ENCODE results near the gene DHX38. TPM values are rescaled to one million over a fixed set of nuclear protein-coding genes. Genes with fewer than 3 reads are reported as not detected.

The DHX38 gene
- total RNA-seq, 1 donor from 2014 or later: 86.3 TPM

- Mint-ChIP-seq H3K36me3 (ENCODE audit: low read depth) (no peaks in the 10 kb centered on the region), H3K27ac (no peak overlapping the region), H3K4me1 (ENCODE audit: low read depth) (peaks cover 2% of the 10 kb centered on the region), H3K4me3 (ENCODE audit: low read depth) (no peak overlapping the region), H3K9me3 (no peaks in the 10 kb centered on the region), H3K27me3 (ENCODE audit: low read depth) (peaks cover 4% of the 10 kb centered on the region)
- intact Hi-C loops (cut with micrococcal nuclease): no loop called here
- no peak for DNase-seq (ENCODE audit: low spot score)
Observed at GRCh38 chr16:72129976-72130656, 36.5 kb downstream of the DHX38 start.

GRCh38 chr16:72131036-72131435 is 37.4 kb downstream of the DHX38 start:
- Mint-ChIP-seq H3K27ac (no peak overlapping the region), H3K9me3 (no peaks in the 10 kb centered on the region), H3K4me3 (ENCODE audit: low read depth) (no peak overlapping the region), H3K4me1 (ENCODE audit: low read depth) (no peaks in the 10 kb centered on the region), H3K36me3 (ENCODE audit: low read depth) (no peaks in the 10 kb centered on the region), H3K27me3 (ENCODE audit: low read depth) (peaks cover 4% of the 10 kb centered on the region)
- intact Hi-C loops (cut with micrococcal nuclease): no loop called here
- DNase-seq (ENCODE audit: low spot score): no peak

- no peak overlapping the region for H3K4me3 Mint-ChIP-seq (ENCODE audit: low read depth)
- H3K27ac Mint-ChIP-seq: no peak overlapping the region
- intact Hi-C loops (cut with micrococcal nuclease): no loop called here
- no peaks in the 10 kb centered on the region for H3K4me1 Mint-ChIP-seq (ENCODE audit: low read depth)
- no peaks in the 10 kb centered on the region for H3K36me3 Mint-ChIP-seq (ENCODE audit: low read depth)
- DNase-seq (ENCODE audit: low spot score): no peak
- no peaks in the 10 kb centered on the region for H3K9me3 Mint-ChIP-seq
- H3K27me3 Mint-ChIP-seq (ENCODE audit: low read depth): peaks cover 4% of the 10 kb centered on the region
Observed at GRCh38 chr16:72132726-72133125, 39.1 kb downstream of the DHX38 start.

GRCh38 chr16:72134507-72134906 is 40.9 kb downstream of the DHX38 start:
- H3K4me1 Mint-ChIP-seq (ENCODE audit: low read depth): no peaks in the 10 kb centered on the region
- H3K36me3 Mint-ChIP-seq (ENCODE audit: low read depth): no peaks in the 10 kb centered on the region
- no peaks in the 10 kb centered on the region for H3K9me3 Mint-ChIP-seq
- DNase-seq (ENCODE audit: low spot score): no peak
- H3K27me3 Mint-ChIP-seq (ENCODE audit: low read depth): no peaks in the 10 kb centered on the region
- H3K27ac Mint-ChIP-seq: no peak overlapping the region
- no peak overlapping the region for H3K4me3 Mint-ChIP-seq (ENCODE audit: low read depth)
- intact Hi-C loops (cut with micrococcal nuclease): no loop called here

- Mint-ChIP-seq H3K27me3 (ENCODE audit: low read depth) (no peaks in the 10 kb centered on the region), H3K4me3 (ENCODE audit: low read depth) (no peak overlapping the region), H3K4me1 (ENCODE audit: low read depth) (no peaks in the 10 kb centered on the region), H3K9me3 (no peaks in the 10 kb centered on the region), H3K27ac (no peak overlapping the region), H3K36me3 (ENCODE audit: low read depth) (no peaks in the 10 kb centered on the region)
- intact Hi-C loops (cut with micrococcal nuclease): no loop called here
- no peak for DNase-seq (ENCODE audit: low spot score)
Observed at GRCh38 chr16:72137380-72138063, 43.9 kb downstream of the DHX38 start.

GRCh38 chr16:72138064-72138572 is 44.5 kb downstream of the DHX38 start:
- no peak for DNase-seq (ENCODE audit: low spot score)
- Mint-ChIP-seq H3K4me1 (ENCODE audit: low read depth) (no peaks in the 10 kb centered on the region), H3K4me3 (ENCODE audit: low read depth) (no peak overlapping the region), H3K36me3 (ENCODE audit: low read depth) (no peaks in the 10 kb centered on the region), H3K27ac (no peak overlapping the region), H3K9me3 (no peaks in the 10 kb centered on the region), H3K27me3 (ENCODE audit: low read depth) (no peaks in the 10 kb centered on the region)
- intact Hi-C loops (cut with micrococcal nuclease): no loop called here

GRCh38 chr16:72139908-72140307 is 46.3 kb downstream of the DHX38 start:
- Mint-ChIP-seq H3K36me3 (ENCODE audit: low read depth) (no peaks in the 10 kb centered on the region), H3K27ac (no peak overlapping the region), H3K4me3 (ENCODE audit: low read depth) (no peak overlapping the region), H3K4me1 (ENCODE audit: low read depth) (no peaks in the 10 kb centered on the region), H3K9me3 (no peaks in the 10 kb centered on the region), H3K27me3 (ENCODE audit: low read depth) (peaks cover 2% of the 10 kb centered on the region)
- DNase-seq (ENCODE audit: low spot score): no peak
- intact Hi-C loops (cut with micrococcal nuclease): no loop called here

GRCh38 chr16:72142476-72142875 is 48.8 kb downstream of the DHX38 start:
- H3K4me1 Mint-ChIP-seq (ENCODE audit: low read depth): no peaks in the 10 kb centered on the region
- H3K4me3 Mint-ChIP-seq (ENCODE audit: low read depth): no peak overlapping the region
- peaks cover 2% of the 10 kb centered on the region for H3K27me3 Mint-ChIP-seq (ENCODE audit: low read depth)
- no peaks in the 10 kb centered on the region for H3K36me3 Mint-ChIP-seq (ENCODE audit: low read depth)
- intact Hi-C loops (cut with micrococcal nuclease): no loop called here
- H3K9me3 Mint-ChIP-seq: no peaks in the 10 kb centered on the region
- H3K27ac Mint-ChIP-seq: no peak overlapping the region
- no peak for DNase-seq (ENCODE audit: low spot score)

GRCh38 chr16:72149676-72150464 is 56.2 kb downstream of the DHX38 start:
- Mint-ChIP-seq H3K4me3 (ENCODE audit: low read depth) (no peak overlapping the region), H3K4me1 (ENCODE audit: low read depth) (no peaks in the 10 kb centered on the region), H3K9me3 (no peaks in the 10 kb centered on the region), H3K36me3 (ENCODE audit: low read depth) (no peaks in the 10 kb centered on the region), H3K27ac (no peak overlapping the region), H3K27me3 (ENCODE audit: low read depth) (no peaks in the 10 kb centered on the region)
- intact Hi-C loops (cut with micrococcal nuclease): no loop called here
- no peak for DNase-seq (ENCODE audit: low spot score)

GRCh38 chr16:72159386-72159785 is 65.7 kb downstream of the DHX38 start:
- Mint-ChIP-seq H3K27me3 (ENCODE audit: low read depth) (peaks cover 2% of the 10 kb centered on the region), H3K4me1 (ENCODE audit: low read depth) (no peaks in the 10 kb centered on the region), H3K4me3 (ENCODE audit: low read depth) (no peak overlapping the region), H3K27ac (no peak overlapping the region), H3K9me3 (no peaks in the 10 kb centered on the region), H3K36me3 (ENCODE audit: low read depth) (no peaks in the 10 kb centered on the region)
- no peak for DNase-seq (ENCODE audit: low spot score)
- intact Hi-C loops (cut with micrococcal nuclease): no loop called here

GRCh38 chr16:72159801-72160200 is 66.2 kb downstream of the DHX38 start:
- no peaks in the 10 kb centered on the region for H3K36me3 Mint-ChIP-seq (ENCODE audit: low read depth)
- H3K27me3 Mint-ChIP-seq (ENCODE audit: low read depth): peaks cover 2% of the 10 kb centered on the region
- H3K4me3 Mint-ChIP-seq (ENCODE audit: low read depth): no peak overlapping the region
- no peak overlapping the region for H3K27ac Mint-ChIP-seq
- H3K9me3 Mint-ChIP-seq: no peaks in the 10 kb centered on the region
- DNase-seq (ENCODE audit: low spot score): no peak
- no peaks in the 10 kb centered on the region for H3K4me1 Mint-ChIP-seq (ENCODE audit: low read depth)
- intact Hi-C loops (cut with micrococcal nuclease): no loop called here

- Mint-ChIP-seq H3K36me3 (ENCODE audit: low read depth) (no peaks in the 10 kb centered on the region), H3K9me3 (no peaks in the 10 kb centered on the region), H3K27ac (no peak overlapping the region), H3K4me3 (ENCODE audit: low read depth) (no peak overlapping the region), H3K27me3 (ENCODE audit: low read depth) (peaks cover 2% of the 10 kb centered on the region), H3K4me1 (ENCODE audit: low read depth) (no peaks in the 10 kb centered on the region)
- intact Hi-C loops (cut with micrococcal nuclease): no loop called here
- DNase-seq (ENCODE audit: low spot score): no peak
Observed at GRCh38 chr16:72162105-72162692, 68.6 kb downstream of the DHX38 start.

Measured in activated T-helper 2 cell treated with anti-CD3 and anti-CD28 coated beads, Interferon-gamma antibody, Interleukin-2, Interleukin-4, amounts not matched to agents 10 μg/mL and 5 μg/mL and 100 μg/mL, durations not matched to agents 14 hours and 24 hours and 36 hours (primary cell).